ENCODE measurements around the gene NBEAL1.
"Not testable (repeated sequence)": the region's sequence is repeated elsewhere in the genome, so short reads cannot be mapped to it uniquely, and the experiment has no call there.

The NBEAL1 gene

GRCh38 chr2:203115201-203115700, 100.6 kb downstream of the NBEAL1 start:
- DNase-seq (ENCODE audit: low spot score): not testable (repeated sequence)

- no peak for DNase-seq (ENCODE audit: low spot score)
These were observed 107.8 kb downstream of the NBEAL1 start for GRCh38 chr2:203122317-203122986.

DNA sequence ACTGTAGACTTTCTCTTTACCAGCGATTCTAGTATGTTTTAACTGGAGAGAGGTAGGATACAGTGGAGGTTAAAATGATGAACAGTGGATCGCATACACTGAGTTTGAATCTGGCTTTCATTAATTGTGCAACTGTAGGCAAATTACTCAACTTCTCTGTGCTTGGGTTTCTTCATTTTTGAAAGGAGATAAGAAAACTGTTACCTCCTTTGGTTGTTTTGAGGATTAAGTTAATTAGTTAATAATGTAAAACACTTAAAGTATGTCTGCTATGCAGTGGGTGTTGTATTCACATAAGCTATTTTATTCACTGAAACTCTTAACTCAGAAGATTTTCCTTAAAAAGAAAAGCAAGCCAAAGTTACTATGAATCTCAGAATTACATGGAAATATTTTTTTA, 112.3 kb downstream of the NBEAL1 start:
- DNase-seq (ENCODE audit: low spot score): no peak

GRCh38 chr2:203135105-203135504, 120.4 kb downstream of the NBEAL1 start:
- DNase-seq (ENCODE audit: low spot score): no peak

GRCh38 chr2:203143391-203143790, 128.7 kb downstream of the NBEAL1 start:
- no peak for DNase-seq (ENCODE audit: low spot score)

GRCh38 chr2:203149194-203149593, 134.5 kb downstream of the NBEAL1 start:
- DNase-seq (ENCODE audit: low spot score): no peak

DNA sequence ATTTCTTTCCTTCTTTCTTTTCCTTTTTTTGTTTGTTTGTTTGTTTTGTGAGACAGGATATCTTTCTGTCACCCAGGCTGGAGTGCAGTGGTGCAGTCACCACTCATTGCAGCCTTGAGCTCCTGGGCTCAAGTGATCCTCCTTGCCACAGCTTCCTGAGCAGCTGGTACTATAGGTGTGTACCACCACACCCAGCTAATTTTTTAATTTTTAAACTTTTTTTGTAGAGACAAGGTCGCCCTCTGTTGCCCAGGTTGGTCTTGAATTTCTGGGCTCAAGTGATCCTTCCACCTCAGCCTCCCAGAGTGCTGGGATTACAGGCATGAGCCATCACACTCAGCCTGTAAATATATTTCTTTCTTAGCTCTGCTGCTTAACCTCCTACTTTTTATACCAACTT, 140.7 kb downstream of the NBEAL1 start:
- DNase-seq (ENCODE audit: low spot score): no peak

- DNase-seq (ENCODE audit: low spot score): not testable (repeated sequence)
These were observed 148.0 kb downstream of the NBEAL1 start for GRCh38 chr2:203162722-203163121.

DNA sequence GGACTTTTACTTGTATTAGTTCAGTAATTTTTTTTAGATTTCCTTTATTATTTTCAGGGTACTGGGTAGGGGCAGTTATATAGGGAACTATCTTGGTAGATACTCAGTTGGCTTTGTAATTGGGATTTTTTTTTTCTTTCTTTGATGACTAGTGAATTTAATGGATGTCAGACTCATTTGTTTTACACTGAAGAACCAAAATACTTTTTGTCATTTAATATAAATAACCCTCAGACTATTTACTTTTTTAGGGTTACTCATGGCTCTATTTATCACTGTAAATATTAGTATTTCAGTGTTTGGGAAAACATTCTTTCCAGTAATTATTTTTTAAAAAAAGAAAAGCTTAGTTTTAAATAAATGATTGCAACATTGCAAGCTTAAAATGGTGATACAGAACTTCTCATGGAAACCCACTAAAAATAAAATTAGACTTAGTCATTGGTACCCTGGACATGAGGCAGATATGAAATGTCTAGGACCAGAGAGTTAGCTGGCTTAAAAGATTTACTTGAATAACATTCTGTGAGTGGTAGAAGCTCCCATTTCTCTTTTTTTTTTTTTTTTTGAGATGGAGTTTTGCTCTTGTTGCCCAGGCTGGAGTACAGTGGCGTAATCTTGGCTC, 149.7 kb downstream of the NBEAL1 start:
- DNase-seq (ENCODE audit: low spot score): peak; percentile 32

DNA sequence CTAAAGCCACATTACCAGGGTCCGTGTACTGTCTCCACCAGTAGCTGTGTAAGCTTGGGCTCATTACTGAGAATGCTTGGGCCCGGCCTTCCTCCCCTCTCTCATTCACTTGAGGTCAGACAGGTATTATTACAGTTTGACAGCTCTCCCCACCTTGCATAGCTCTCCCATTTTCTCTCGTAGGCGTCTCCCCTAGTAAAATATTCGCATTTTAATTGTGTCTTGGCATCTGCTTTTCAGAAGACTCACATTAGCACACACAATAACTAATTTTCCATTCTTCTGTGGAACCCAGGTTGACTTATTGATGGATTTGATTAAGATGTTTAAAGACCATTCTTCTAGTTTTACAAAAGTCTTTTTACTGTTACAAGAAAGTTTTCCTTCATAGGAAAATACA, 153.1 kb downstream of the NBEAL1 start:
- no peak for DNase-seq (ENCODE audit: low spot score)

DNA sequence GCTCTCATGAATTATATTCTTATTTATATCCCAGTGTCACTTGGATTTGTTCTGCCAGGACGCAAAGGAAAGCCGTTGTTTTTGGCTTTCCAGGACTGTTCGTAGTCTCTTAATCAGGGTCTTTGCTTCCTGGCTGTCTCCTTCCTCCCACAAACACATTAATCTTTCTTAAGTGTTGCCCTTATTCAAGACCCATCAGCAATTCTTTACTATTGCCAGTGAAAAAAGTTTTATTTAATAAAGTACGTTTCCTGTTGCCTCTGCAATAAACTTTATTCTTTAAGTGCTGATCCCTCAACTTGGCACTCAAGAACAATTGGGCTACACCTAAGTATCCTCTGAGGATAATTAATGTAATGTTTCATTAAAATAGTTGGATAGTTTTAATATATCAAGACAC, 155.8 kb downstream of the NBEAL1 start:
- no peak for DNase-seq (ENCODE audit: low spot score)

GRCh38 chr2:203175371-203175770, 160.7 kb downstream of the NBEAL1 start:
- DNase-seq (ENCODE audit: low spot score): peak; percentile 11

DNA sequence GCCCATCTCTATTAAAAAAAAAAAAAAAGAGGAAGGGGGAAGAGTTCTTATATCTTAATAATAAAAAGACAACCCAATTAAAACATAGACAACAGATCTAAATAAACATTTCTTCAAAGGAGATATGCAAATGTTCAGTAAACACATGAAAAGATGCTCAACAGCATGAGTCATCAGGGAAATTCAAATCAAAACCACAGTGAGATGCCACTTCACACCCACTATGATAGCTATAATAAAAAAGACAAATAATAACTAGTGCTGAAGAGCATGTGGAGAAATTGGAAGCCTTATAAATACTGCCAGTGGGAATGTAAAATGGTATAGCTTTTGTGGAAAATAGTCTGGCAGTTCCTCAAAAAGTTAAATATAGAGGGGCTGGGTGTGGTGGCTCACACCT, 162.7 kb downstream of the NBEAL1 start:
- no peak for DNase-seq (ENCODE audit: low spot score)

GRCh38 chr2:203185864-203186263, 171.2 kb downstream of the NBEAL1 start:
- no peak for DNase-seq (ENCODE audit: low spot score)

DNA sequence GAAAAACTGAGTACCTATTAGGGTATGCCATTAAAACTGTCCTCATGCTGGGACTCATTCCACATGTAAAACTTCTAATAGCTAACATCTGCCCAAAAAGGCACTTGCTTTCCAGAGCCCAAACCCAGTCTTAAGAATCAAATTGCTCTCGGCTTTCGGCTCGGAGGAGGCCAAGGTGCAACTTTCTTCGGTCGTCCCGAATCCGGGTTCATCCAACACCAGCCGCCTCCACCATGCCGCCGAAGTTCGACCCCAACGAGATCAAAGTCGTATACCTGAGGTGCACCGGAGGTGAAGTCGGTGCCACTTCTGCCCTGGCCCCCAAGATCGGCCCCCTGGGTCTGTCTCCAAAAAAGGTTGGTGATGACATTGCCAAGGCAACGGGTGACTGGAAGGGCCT, 175.9 kb downstream of the NBEAL1 start:
- DNase-seq (ENCODE audit: low spot score): not testable (repeated sequence)

DNA sequence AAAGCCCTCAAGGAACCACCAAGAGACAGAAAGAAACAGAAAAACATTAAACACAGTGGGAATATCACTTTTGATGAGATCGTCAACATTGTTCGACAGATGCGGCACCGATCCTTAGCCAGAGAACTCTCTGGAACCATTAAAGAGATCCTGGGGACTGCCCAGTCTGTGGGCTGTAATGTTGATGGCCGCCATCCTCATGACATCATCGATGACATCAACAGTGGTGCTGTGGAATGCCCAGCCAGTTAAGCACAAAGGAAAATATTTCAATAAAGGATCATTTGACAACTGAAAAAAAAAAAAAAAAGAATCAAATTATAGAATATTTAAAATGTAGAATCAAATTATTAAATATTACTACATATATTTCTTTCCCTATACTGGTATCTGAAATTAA, 176.4 kb downstream of the NBEAL1 start:
- DNase-seq (ENCODE audit: low spot score): not testable (repeated sequence)

GRCh38 chr2:203191961-203192360, 177.3 kb downstream of the NBEAL1 start:
- DNase-seq (ENCODE audit: low spot score): no peak

- DNase-seq (ENCODE audit: low spot score): no peak
These were observed 180.8 kb downstream of the NBEAL1 start for GRCh38 chr2:203195331-203196036.

DNA sequence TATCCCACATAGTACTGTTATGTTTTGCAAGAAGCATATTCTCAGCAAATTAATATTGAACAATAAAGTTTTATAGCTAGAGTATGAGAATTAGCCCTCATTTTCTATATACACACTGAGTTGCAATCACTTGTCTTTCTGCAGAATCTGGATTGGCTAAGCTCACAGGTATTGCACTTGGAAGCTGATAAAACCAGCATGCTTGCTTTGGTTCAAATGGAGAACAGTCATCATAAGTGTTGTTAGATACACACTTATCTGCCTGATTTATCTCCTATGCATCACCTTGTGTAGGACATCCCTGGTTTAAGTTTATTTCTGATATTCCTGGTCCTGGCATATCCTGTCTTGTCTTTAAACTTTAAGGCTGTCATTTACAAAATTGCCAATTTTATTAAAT, 186.2 kb downstream of the NBEAL1 start:
- DNase-seq (ENCODE audit: low spot score): no peak

DNA sequence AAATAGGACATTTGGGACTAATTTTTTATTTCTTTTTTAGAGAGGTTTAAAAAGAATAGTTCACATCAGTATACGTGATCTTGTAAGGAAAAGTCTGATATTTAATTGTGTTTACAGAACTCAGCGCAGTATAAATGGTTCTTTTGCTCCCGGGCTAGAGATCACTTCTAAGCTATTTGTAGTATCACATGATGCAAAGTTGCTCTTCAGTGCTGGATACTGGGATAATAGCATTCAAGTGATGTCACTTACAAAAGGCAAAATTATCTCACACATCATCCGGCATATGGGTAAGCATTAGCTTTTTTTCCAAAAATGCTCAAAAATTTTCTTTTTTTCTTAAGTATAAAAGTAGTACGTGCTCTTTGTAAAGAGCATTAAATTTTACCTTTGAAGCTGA, 186.8 kb downstream of the NBEAL1 start:
- no peak for DNase-seq (ENCODE audit: low spot score)

- DNase-seq (ENCODE audit: low spot score): no peak
These were observed 194.9 kb downstream of the NBEAL1 start for GRCh38 chr2:203209538-203209937.

DNA sequence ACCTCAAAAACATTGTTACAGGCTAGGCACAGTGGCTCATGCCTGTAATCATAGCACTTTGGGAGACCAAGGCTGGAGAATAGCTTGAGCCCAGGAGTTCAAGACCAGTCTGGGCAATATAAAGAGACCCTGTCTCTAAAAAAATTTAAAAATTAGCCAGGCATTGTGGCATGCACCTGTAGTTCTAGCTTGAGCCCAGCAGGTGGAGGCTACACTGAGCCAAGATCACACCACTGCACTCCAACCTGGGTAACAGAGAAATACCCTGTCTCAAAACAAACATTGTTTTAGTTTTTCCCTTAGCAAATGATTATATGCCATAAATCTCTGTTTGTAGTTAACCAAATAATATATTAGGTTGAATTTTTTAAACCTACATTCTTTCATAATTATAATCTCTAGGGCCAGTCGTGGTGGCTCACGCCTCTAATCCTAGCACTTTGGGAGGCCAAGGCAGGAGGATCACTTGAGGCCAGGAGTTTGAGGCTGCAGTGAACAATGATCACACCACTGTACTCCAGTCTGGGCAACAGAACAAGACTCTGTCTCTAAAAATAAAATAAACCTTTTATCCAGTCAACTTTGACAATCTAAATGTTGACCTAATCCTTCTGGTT, 210.9 kb downstream of the NBEAL1 start:
- no peak for DNase-seq (ENCODE audit: low spot score)

DNA sequence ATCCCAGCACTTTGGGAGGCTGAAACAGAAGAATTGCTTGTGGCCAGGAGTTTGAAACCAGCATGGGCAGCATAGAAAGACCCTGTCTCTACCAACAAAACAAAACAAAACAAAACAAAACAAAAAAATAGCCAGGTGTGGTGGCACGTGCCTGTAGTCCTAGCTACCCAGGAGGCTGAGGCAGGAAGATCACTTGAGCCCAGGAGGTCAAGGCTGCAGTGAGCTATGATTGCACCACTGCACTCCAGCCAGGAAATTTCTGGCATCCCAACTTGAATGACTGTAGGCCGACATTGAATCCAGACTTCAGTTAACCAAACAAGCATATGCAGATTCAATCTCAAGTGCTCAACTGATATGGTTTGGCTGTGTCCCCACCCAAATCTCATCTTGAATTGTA, 215.0 kb downstream of the NBEAL1 start:
- not testable (repeated sequence) for DNase-seq (ENCODE audit: low spot score)
